ENCODE data around the gene PTP4A1. TPM values are rescaled to one million over a fixed set of nuclear protein-coding genes. Genes with fewer than 3 reads are reported as not detected.

Gene PTP4A1
- total and polyA plus RNA-seq, 2 of the 13 experiments (the other 11 are each of a cell fraction or from before 2014, with no cell fraction given), result 141 to 376 TPM

DNA sequence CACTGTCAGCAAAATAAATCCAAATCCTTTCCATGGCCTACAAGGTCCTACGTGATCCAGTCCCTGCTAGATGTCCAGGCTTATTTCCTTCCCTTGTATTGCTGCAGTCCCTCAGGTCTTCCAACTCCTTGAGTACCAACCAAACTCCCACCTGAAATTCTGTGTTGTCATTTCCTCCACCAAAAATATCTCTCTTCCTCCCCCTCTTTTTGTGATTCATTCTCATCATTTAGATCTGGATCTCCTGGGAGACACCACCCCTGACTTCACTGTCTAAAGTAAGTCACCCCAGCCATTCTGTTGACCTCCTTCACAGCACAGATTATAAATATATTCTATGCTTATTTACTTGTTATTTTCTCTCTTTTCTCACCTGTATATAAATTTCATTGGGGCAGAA is 9.0 kb upstream of the PTP4A1 start (continued):
- no peak for TF ChIP-seq ZBTB4 (CRISPR knock-in tag; IDR thresholded peaks at IDR 0.05; ENCODE audit: borderline replicate concordance)
- TF ChIP-seq ZNF350 (CRISPR knock-in tag; IDR thresholded peaks at IDR 0.05; ENCODE audit: borderline replicate concordance, low read depth), result no peak
- no peak for TF ChIP-seq TRIM24 (CRISPR knock-in tag; IDR thresholded peaks at IDR 0.05)
- no peak for TF ChIP-seq ZBTB8A (CRISPR knock-in tag; IDR thresholded peaks at IDR 0.05; ENCODE audit: borderline replicate concordance, low read depth)

DNA sequence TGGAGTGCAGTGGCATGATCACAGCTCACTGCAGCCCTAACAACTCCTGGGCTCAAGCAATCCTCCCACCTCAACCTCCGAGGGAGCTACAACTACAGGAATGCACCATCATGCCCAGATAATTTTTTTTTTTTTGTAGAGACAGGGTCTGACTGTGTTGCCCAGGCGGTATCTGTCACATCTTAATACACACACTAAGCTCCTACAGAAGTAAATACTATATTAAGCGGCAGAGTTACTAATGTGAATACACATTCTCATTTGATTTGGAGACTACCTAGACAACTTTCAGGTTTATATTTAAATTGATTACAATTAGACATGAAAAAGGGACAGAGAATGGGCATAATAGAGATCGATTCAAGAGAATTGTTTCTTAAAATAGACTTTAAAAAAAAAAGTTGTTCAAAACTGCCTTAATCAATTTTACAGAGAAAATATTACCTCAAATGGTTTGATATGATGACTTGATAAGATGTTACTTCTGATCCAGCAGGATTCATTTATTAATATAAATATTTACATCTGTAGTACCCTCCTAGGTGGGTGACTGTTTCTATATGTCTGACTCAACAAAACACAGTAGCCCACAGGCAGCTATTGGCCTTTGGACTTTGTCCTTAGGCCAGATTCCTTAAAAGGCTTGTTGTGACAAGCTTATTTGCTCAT is 7.1 kb upstream of the PTP4A1 start:
- Histone ChIP-seq H3K79me2 (ENCODE audit: insufficient read depth, low read length) (peaks cover 89% of the 10 kb centered on the region), H3K4me1 (ENCODE audit: insufficient read depth, low read length) (peaks cover 98% of the 10 kb centered on the region), H3K9ac (ENCODE audit: insufficient read depth, low read depth, low read length) (peak overlapping the region; percentile 74), H3K4me2 (ENCODE audit: low read depth, low read length) (peak overlapping the region; percentile 74), H3K27ac (ENCODE audit: extremely low read length, insufficient read depth, low read length) (peak overlapping the region; percentile 83), H4K20me1 (ENCODE audit: insufficient read depth, low read length) (no peaks in the 10 kb centered on the region), H2AFZ (ENCODE audit: low read length) (no peak overlapping the region), H3K27me3 (ENCODE audit: control insufficient read depth in 1 of 2, insufficient read depth in 2 of 2, low read length in 2 of 2) (no peaks in the 10 kb centered on the region), H3K36me3 (replicated peaks in 1 of 2; ENCODE audit: control insufficient read depth in 1 of 2, insufficient read depth in 2 of 2, low read length in 2 of 2) (no peaks in the 10 kb centered on the region; a peak in 2 of 5 replicates), H3K9me3 (ENCODE audit: low read length) (no peaks in the 10 kb centered on the region), H3K4me3 (replicated peaks in 1 of 3; ENCODE audit: insufficient read depth in 1 of 3, low read depth in 2 of 3, low read length in 3 of 3) (peak overlapping the region; percentile 24 to 63 (median 42))
- FAIRE-seq (peak; percentile 56), DNase-seq (ENCODE audit: low spot score) (peak; percentile 98), ATAC-seq (peak; percentile 83)
- in situ Hi-C loops (cut with HindIII; ENCODE audit: extremely low pct_ligation_motif_present, low pct_unique_long_range_greater_than_20kb) (no loop called here), intact Hi-C loops (cut with micrococcal nuclease; ENCODE audit: unreplicated experiment) (loop anchor here (2.0 kb wide), 3 partner anchors 14 to 212 kb away; no protein-coding TSS in a partner anchor)
- WGBS (ENCODE audit: low lambda C conversion rate), result 55% methylated on average over 4 of the region's 4 CpGs
- BruUV-seq (replicated peaks), result TSS peak; percentile 60
- ChIA-PET POLR2A (interaction anchor here (0.7 to 3.4 kb wide), 24 partner anchors 8 to 241 kb away, joined by 3 to 32 read pairs (median 4); no protein-coding TSS in a partner anchor), CTCF (ENCODE audit: low intra/inter-chr PET ratio, low total read pairs) (no interaction called here)
- 0 out of 2 replicates have a peak, but pooled peaks have one; percentile 11 for TF ChIP-seq ZNF430 (CRISPR knock-in tag; IDR thresholded peaks at IDR 0.05)
- peak; percentile 20 for TF ChIP-seq KLF6 (CRISPR knock-in tag; IDR thresholded peaks at IDR 0.05)
- TF ChIP-seq GATA4 (IDR thresholded peaks at IDR 0.05; ENCODE audit: borderline replicate concordance, low read depth), result no peak
- peak; percentile 23; the same call in 1 of the 2 replicates for TF ChIP-seq TBX2 (CRISPR knock-in tag; IDR thresholded peaks at IDR 0.05; ENCODE audit: borderline replicate concordance)
- TF ChIP-seq RBFOX2 (IDR thresholded peaks at IDR 0.05; ENCODE audit: low read depth, low read length), result 0 out of 2 replicates have a peak, but pooled peaks have one; percentile 7
- TF ChIP-seq ZNF678 (CRISPR knock-in tag; IDR thresholded peaks at IDR 0.05), result peak; percentile 71; the same call in 1 of the 2 replicates
- no peak for TF ChIP-seq NR2C2 (CRISPR knock-in tag; IDR thresholded peaks at IDR 0.05; ENCODE audit: borderline replicate concordance)
- TF ChIP-seq POLR2AphosphoS5 (IDR thresholded peaks at IDR 0.05; ENCODE audit: low read depth, low read length), result peak; percentile 69
- TF ChIP-seq ARNTL (CRISPR knock-in tag; IDR thresholded peaks at IDR 0.05), result peak; percentile 41; the same call in 1 of the 2 replicates
- peak; percentile 33; the same call in 1 of the 2 replicates for TF ChIP-seq MIER3 (CRISPR knock-in tag; IDR thresholded peaks at IDR 0.05; ENCODE audit: borderline replicate concordance)
- TF ChIP-seq PAXIP1 (CRISPR knock-in tag; conservative IDR thresholded peaks at IDR 0.05), result peak; percentile 94
- 0 out of 2 replicates have a peak, but pooled peaks have one; percentile 43 for TF ChIP-seq KMT2B (CRISPR knock-in tag; IDR thresholded peaks at IDR 0.05)
